ENCODE data around the gene VCY. TPM values are rescaled to one million over a fixed set of nuclear protein-coding genes. Genes with fewer than 3 reads are reported as not detected.
"Not testable (repeated sequence)": the region's sequence is repeated elsewhere in the genome, so short reads cannot be mapped to it uniquely, and the experiment has no call there.

VCY gene
- total RNA-seq (2014; rRNA removed; shearing (Covaris generic)) (not detected in 2 replicates), polyA plus RNA-seq (2016; fragmentation: Nextera tagmentation; extraction: Ambion mirVana) (1.3 and 1.4 TPM in 2 replicates)
- long read RNA-seq: 0 reads

DNA sequence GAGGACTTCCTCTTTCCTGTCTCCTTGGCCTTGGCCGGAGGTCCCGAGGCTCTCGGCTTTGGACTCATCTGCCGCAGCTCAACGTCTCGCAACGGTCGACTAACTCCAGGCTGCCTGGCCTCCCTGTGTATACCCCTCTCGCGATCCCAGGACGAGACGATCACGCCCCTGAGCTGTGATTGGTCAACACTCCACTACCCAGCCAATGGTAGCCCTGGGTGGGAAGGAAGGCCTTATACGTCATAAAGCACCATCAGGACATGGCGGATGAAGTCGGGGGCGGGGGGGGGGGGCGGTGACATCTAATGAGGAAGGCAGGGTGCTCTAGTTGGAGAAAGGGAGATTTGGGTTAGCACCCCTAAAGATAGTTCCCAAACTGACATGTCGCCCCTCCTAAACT lies at the start of gene VCY:
Gene VCY, minus strand, starts transcription at position 101 of the 400 bp plus-strand sequence. Its CDS starts 33 bp downstream, at position 68.
- not testable (repeated sequence) for H3K4me1 Mint-ChIP-seq; ATAC-seq; H4K20me1 ChIP-seq (replicated peaks; ENCODE audit: insufficient read depth); H3K27me3 Mint-ChIP-seq (ENCODE audit: insufficient read depth, low read depth, poor library complexity); H3K27me3 ChIP-seq (ENCODE audit: insufficient read depth); H3K4me2 ChIP-seq; H2AFZ ChIP-seq; H3K36me3 ChIP-seq (ENCODE audit: insufficient read depth); H3K4me1 ChIP-seq (ENCODE audit: insufficient read depth); H3K36me3 Mint-ChIP-seq (ENCODE audit: low read depth); H3K27ac ChIP-seq (ENCODE audit: low read depth); H3K4me3 Mint-ChIP-seq; H3K9me3 Mint-ChIP-seq; H3K9me2 ChIP-seq (ENCODE audit: insufficient read depth); H3K79me2 ChIP-seq (replicated peaks; ENCODE audit: insufficient read depth); H3F3A ChIP-seq (replicated peaks; ENCODE audit: low read depth); DNase-seq (ENCODE audit: low spot score); H3K27ac Mint-ChIP-seq; H3K4me3 ChIP-seq

DNA sequence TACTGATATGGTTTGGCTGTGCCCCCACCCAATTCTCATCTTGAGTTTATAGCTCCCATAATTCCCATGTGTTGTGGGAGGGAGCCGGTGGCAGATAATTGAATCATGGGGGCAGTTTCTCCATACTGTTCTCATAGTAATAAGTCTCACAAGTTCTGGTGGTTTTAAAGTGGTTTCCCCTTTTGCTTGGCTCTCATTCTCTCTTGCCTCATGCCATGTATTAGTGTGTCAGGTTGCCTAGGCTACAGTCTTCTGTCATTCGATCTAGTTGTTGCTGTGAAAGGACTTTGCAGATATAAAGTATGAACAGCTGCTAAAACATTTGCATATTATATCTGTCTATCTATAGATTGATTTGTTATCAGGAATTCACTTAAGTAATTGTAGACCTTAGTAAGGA lies 44.1 kb upstream of the VCY start:
- H3K4me1 Mint-ChIP-seq; H3K4me2 ChIP-seq; H4K20me1 ChIP-seq (replicated peaks; ENCODE audit: insufficient read depth); H3K9me3 Mint-ChIP-seq; H3K36me3 ChIP-seq (ENCODE audit: insufficient read depth); H3K36me3 Mint-ChIP-seq (ENCODE audit: low read depth); H3K4me3 ChIP-seq; H3K27ac Mint-ChIP-seq; H3K27me3 ChIP-seq (ENCODE audit: insufficient read depth); H3K4me3 Mint-ChIP-seq; ATAC-seq; H3F3A ChIP-seq (replicated peaks; ENCODE audit: low read depth); H3K79me2 ChIP-seq (replicated peaks; ENCODE audit: insufficient read depth); H3K9me2 ChIP-seq (ENCODE audit: insufficient read depth); H3K27me3 Mint-ChIP-seq (ENCODE audit: insufficient read depth, low read depth, poor library complexity); H3K4me1 ChIP-seq (ENCODE audit: insufficient read depth); H2AFZ ChIP-seq; DNase-seq (ENCODE audit: low spot score); H3K27ac ChIP-seq (ENCODE audit: low read depth): not testable (repeated sequence)

DNA sequence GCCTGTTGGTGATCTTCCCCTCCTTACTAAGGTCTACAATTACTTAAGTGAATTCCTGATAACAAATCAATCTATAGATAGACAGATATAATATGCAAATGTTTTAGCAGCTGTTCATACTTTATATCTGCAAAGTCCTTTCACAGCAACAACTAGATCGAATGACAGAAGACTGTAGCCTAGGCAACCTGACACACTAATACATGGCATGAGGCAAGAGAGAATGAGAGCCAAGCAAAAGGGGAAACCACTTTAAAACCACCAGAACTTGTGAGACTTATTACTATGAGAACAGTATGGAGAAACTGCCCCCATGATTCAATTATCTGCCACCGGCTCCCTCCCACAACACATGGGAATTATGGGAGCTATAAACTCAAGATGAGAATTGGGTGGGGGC lies 25.6 kb upstream of the VCY start:
- H3K4me1 ChIP-seq (ENCODE audit: insufficient read depth); H3K36me3 ChIP-seq (ENCODE audit: insufficient read depth); H3K4me2 ChIP-seq; H2AFZ ChIP-seq; H4K20me1 ChIP-seq (replicated peaks; ENCODE audit: insufficient read depth); H3K9me3 Mint-ChIP-seq; ATAC-seq; H3K4me3 ChIP-seq; H3K27me3 Mint-ChIP-seq (ENCODE audit: insufficient read depth, low read depth, poor library complexity); H3K27ac ChIP-seq (ENCODE audit: low read depth); H3K27ac Mint-ChIP-seq; H3K36me3 Mint-ChIP-seq (ENCODE audit: low read depth); H3K79me2 ChIP-seq (replicated peaks; ENCODE audit: insufficient read depth); H3K27me3 ChIP-seq (ENCODE audit: insufficient read depth); H3K9me2 ChIP-seq (ENCODE audit: insufficient read depth); DNase-seq (ENCODE audit: low spot score); H3K4me3 Mint-ChIP-seq; H3K4me1 Mint-ChIP-seq; H3F3A ChIP-seq (replicated peaks; ENCODE audit: low read depth): not testable (repeated sequence)

DNA sequence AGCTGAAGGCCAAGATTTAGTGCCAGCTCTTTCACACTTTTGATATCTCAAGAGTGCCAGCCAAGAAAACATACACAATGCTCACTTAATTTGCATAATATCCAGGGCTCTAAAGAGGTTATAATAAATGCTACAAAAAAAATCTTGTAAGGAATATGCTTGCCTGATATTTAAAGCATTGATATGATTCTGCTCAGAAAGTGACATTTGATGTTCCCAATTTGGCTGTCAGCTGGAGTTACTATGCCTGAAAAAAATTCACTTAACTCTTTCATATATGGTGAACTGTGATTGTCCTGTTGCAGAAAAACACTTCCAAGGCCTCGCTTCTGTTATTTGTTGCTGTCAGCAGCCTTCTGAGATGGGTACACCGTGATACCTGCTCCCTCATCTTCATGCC lies 43.9 kb downstream of the VCY start:
- not testable (repeated sequence) for DNase-seq (ENCODE audit: low spot score); H4K20me1 ChIP-seq (replicated peaks; ENCODE audit: insufficient read depth); H3K79me2 ChIP-seq (replicated peaks; ENCODE audit: insufficient read depth); H3K4me1 Mint-ChIP-seq; H3K4me2 ChIP-seq; ATAC-seq; H2AFZ ChIP-seq; H3K27me3 Mint-ChIP-seq (ENCODE audit: insufficient read depth, low read depth, poor library complexity); H3K27ac Mint-ChIP-seq; H3K4me1 ChIP-seq (ENCODE audit: insufficient read depth); H3K36me3 ChIP-seq (ENCODE audit: insufficient read depth); H3K27me3 ChIP-seq (ENCODE audit: insufficient read depth); H3K4me3 ChIP-seq; H3K9me3 Mint-ChIP-seq; H3K27ac ChIP-seq (ENCODE audit: low read depth); H3K36me3 Mint-ChIP-seq (ENCODE audit: low read depth); H3F3A ChIP-seq (replicated peaks; ENCODE audit: low read depth); H3K4me3 Mint-ChIP-seq; H3K9me2 ChIP-seq (ENCODE audit: insufficient read depth)

Other genes with a start within 250 kb of the VCY start
- not detected in 2 replicates for gene VCY1B, start 69.8 kb upstream of the VCY start, total RNA-seq (2014; rRNA removed; shearing (Covaris generic))
- 1.3 and 1.4 TPM in 2 replicates for gene VCY1B, start 69.8 kb upstream of the VCY start, polyA plus RNA-seq (2016; fragmentation: Nextera tagmentation; extraction: Ambion mirVana)

All from GM23338 (cell line).